ENCODE measurements around the gene ECI1.
"Not testable (repeated sequence)": the region's sequence is repeated elsewhere in the genome, so short reads cannot be mapped to it uniquely, and the experiment has no call there.

Gene ECI1

GRCh38 chr16:2209258-2210008 is 42.0 kb downstream of the ECI1 start:
- DNase-seq, result peak; percentile 56

GRCh38 chr16:2208772-2209171 is 42.6 kb downstream of the ECI1 start:
- DNase-seq, result no peak

GRCh38 chr16:2208308-2208707 is 43.1 kb downstream of the ECI1 start:
- DNase-seq, result no peak

GRCh38 chr16:2207872-2208271 is 43.5 kb downstream of the ECI1 start:
- DNase-seq, result no peak

GRCh38 chr16:2206780-2207433 is 44.5 kb downstream of the ECI1 start:
- DNase-seq, result no peak

- DNase-seq, result no peak
Measured at GRCh38 chr16:2206420-2206779, 45.0 kb downstream of the ECI1 start.

- DNase-seq, result no peak
Measured at GRCh38 chr16:2205967-2206313, 45.4 kb downstream of the ECI1 start.

GRCh38 chr16:2205104-2205966 is 46.1 kb downstream of the ECI1 start, which contains the start of gene MLST8:
MLST8 (plus strand) TSS chr16:2205454; CDS start chr16:2206086, 632 bp downstream.
- DNase-seq, result peak; percentile 94

GRCh38 chr16:2204416-2205103 is 46.8 kb downstream of the ECI1 start:
- DNase-seq, result no peak

GRCh38 chr16:2203119-2203688 is 48.2 kb downstream of the ECI1 start:
- not testable (repeated sequence) for DNase-seq

GRCh38 chr16:2200313-2200712 is 51.1 kb downstream of the ECI1 start:
- DNase-seq, result no peak

GRCh38 chr16:2199621-2200139 is 51.7 kb downstream of the ECI1 start:
- no peak for DNase-seq

GRCh38 chr16:2199095-2199494 is 52.3 kb downstream of the ECI1 start:
- no peak for DNase-seq

GRCh38 chr16:2198283-2198682 is 53.1 kb downstream of the ECI1 start:
- DNase-seq, result no peak

- DNase-seq, result no peak
Measured at GRCh38 chr16:2197765-2198164, 53.6 kb downstream of the ECI1 start.

- no peak for DNase-seq
Measured at GRCh38 chr16:2196981-2197511, 54.3 kb downstream of the ECI1 start.

- peak; percentile 63 for DNase-seq
Measured at GRCh38 chr16:2196162-2196980, 55.0 kb downstream of the ECI1 start, which contains the start of gene CASKIN1. CASKIN1 (minus strand) TSS chr16:2196605; CDS start chr16:2196432, 173 bp downstream.

GRCh38 chr16:2195322-2196161 is 55.8 kb downstream of the ECI1 start:
- DNase-seq, result no peak

- peak; percentile 75 for DNase-seq
Measured at GRCh38 chr16:2194852-2195321, 56.5 kb downstream of the ECI1 start.
